MCF 10A (cell line): ENCODE measurements around the gene MAP9. TPM values are rescaled to one million over a fixed set of nuclear protein-coding genes. Genes with fewer than 3 reads are reported as not detected.
"Not testable (repeated sequence)": the region's sequence is repeated elsewhere in the genome, so short reads cannot be mapped to it uniquely, and the experiment has no call there.

Source experiments
- Bru-seq: library from RNA; stranded (reverse); fragments of 400-500 nt; gene quantifications from one replicate; lab custom pipeline; 2021; lab: Mats Ljungman, UMichigan
- BruChase-seq, 2 experiments: library from RNA; stranded (reverse); fragments of 400-500 nt; gene quantifications; one replicate each; lab custom pipeline; 2021; lab: Mats Ljungman, UMichigan
- BruUV-seq: library from RNA; stranded (reverse); fragments of 400-500 nt; replicated peaks from 2 replicates; lab custom pipeline; 2021; lab: Mats Ljungman, UMichigan
- CTCF ChIA-PET: fragments of 300-600 bp; sonication (Branson Sonifier 250); formaldehyde crosslinking; extraction: SDS; loops from one replicate; lab custom pipeline; 2021; ENCODE audit warnings: antibody characterized with exemption, inconsistent platforms; lab: Yijun Ruan, JAX
- POLR2A ChIA-PET: fragments of 300-600, 350-650 bp; sonication (Branson Sonifier 250); formaldehyde crosslinking; extraction: SDS; loops from one replicate; lab custom pipeline; 2020; ENCODE audit warnings: antibody characterized with exemption, inconsistent platforms; lab: Yijun Ruan, JAX
- DNase-seq: peaks from one replicate; pipeline ENCODE4 v3.0.0-alpha.2; 2018; ENCODE audit not compliant: unreplicated experiment
- H3K27ac Mint-ChIP-seq: one replicate; pipeline ENCODE4 v1.8.0; 2022; ENCODE audit warnings: mild to moderate bottlenecking, low read depth, mixed read lengths; ENCODE audit not compliant: unreplicated experiment
- H3K27me3 Mint-ChIP-seq: one replicate; pipeline ENCODE4 v1.8.0; 2022; ENCODE audit warnings: mixed read lengths; ENCODE audit not compliant: insufficient read depth, unreplicated experiment
- H3K36me3 Mint-ChIP-seq: one replicate; pipeline ENCODE4 v1.8.0; 2022; ENCODE audit warnings: mild to moderate bottlenecking, moderate library complexity, mixed read lengths; ENCODE audit not compliant: insufficient read depth, unreplicated experiment
- H3K4me1 Mint-ChIP-seq: one replicate; pipeline ENCODE4 v1.8.0; 2022; ENCODE audit warnings: mixed read lengths; ENCODE audit not compliant: insufficient read depth, unreplicated experiment
- H3K4me3 Mint-ChIP-seq: one replicate; pipeline ENCODE4 v1.8.0; 2022; ENCODE audit warnings: mild to moderate bottlenecking, moderate library complexity, mixed read lengths; ENCODE audit not compliant: unreplicated experiment
- H3K9me3 Mint-ChIP-seq: one replicate; pipeline ENCODE4 v1.8.0; 2022; ENCODE audit warnings: mixed read lengths; ENCODE audit not compliant: unreplicated experiment
- CTCF ChIP-seq: fragments of 200-600 bp; IDR thresholded peaks from one replicate; pipeline ENCODE4 v1.8.0; 2022; ENCODE audit warnings: antibody characterized with exemption, mild to moderate bottlenecking; ENCODE audit not compliant: unreplicated experiment
- intact Hi-C: fragments of 100-400 bp; cut with micrococcal nuclease; formaldehyde crosslinking; loops from 2 replicates; pipeline ENCODE4 v1.14.1; 2022
- long read RNA-seq: library from polyadenylated mRNA; stranded (forward); transcript quantifications from one replicate; pipeline ENCODE4 v2.0.0, GENCODE V29; 2022
- total RNA-seq: library from RNA; stranded (reverse); gene quantifications from 2 replicates; pipeline ENCODE4 v1.2.3, GENCODE V29; 2022

Gene MAP9
- total RNA-seq (13.2 and 14.2 TPM in 2 replicates), Bru-seq, nascent RNA (percentile 74 among the genes with signal in this experiment), BruChase-seq, experiment 1, labeled RNA remaining after a 6-hour chase (percentile 89 among the genes with signal in this experiment), BruChase-seq, experiment 2, labeled RNA remaining after a 2-hour chase (percentile 78 among the genes with signal in this experiment)
- long read RNA-seq, full-length matches to known transcripts = 6 of 20 reads
- long read RNA-seq, partial matches to known transcripts = 2 of 20 reads
- long read RNA-seq, other reads (novel, unspliced or antisense) = 12 of 20 reads

- H3K4me3 Mint-ChIP-seq = peak within 1 kb of the TSS; percentile 81
- peaks cover 6% of the 10 kb centered on the region for H3K4me1 Mint-ChIP-seq
- peak; percentile 87 for DNase-seq
- H3K27ac Mint-ChIP-seq = peak within 1 kb of the TSS; percentile 80
- no TSS peak for BruUV-seq
- H3K36me3 Mint-ChIP-seq = no peaks in the 10 kb centered on the region
- no peaks in the 10 kb centered on the region for H3K27me3 Mint-ChIP-seq
- ChIA-PET CTCF (interaction anchor here (0.6 to 1.6 kb wide), 6 partner anchors 410 to 640 kb away, joined by 3 to 8 read pairs (median 3); no protein-coding TSS in a partner anchor), POLR2A (interaction anchor here (0.7 to 1.7 kb wide), 3 partner anchors 9 to 597 kb away, joined by 3 to 6 read pairs (median 4); no protein-coding TSS in a partner anchor)
- no peak for TF ChIP-seq CTCF
- intact Hi-C loops = loop anchor here (10.0 kb wide), 1 partner anchor 822 kb away; the partner anchor contains the start of gene PLRG1
- no peaks in the 10 kb centered on the region for H3K9me3 Mint-ChIP-seq
Measured at GRCh38 chr4:155376387-155377268, at the start of gene MAP9. Gene MAP9, minus strand, starts transcription at chr4:155376965. Its CDS starts 1,115 bp downstream, at chr4:155375850.

GRCh38 chr4:155424778-155425177 is 48.0 kb upstream of the MAP9 start:
- H3K4me3 Mint-ChIP-seq, H3K36me3 Mint-ChIP-seq, H3K27me3 Mint-ChIP-seq, DNase-seq, BruUV-seq, POLR2A ChIA-PET, H3K4me1 Mint-ChIP-seq, CTCF ChIA-PET, intact Hi-C loops, H3K9me3 Mint-ChIP-seq, H3K27ac Mint-ChIP-seq: not testable (repeated sequence)

DNA sequence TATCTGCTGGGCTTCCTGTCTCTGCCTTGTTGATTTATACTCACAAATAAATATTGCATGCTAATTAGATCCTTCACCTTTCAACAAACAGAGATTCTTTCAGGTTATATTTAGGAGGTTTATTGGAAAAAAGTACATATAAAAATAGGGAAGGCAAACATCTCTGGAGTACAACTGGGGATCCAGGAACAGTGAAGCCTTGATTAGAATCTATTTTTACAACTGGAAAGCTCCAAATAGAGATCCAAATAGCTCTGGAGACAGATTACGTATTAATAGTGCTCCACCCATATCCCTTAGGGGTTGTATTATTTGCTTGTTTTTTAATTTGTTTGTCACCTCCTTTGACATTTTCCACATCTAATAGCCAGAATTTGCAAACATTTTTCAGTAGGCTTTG is 46.9 kb upstream of the MAP9 start:
- no peaks in the 10 kb centered on the region for H3K36me3 Mint-ChIP-seq
- BruUV-seq = no TSS peak
- H3K4me3 Mint-ChIP-seq = no peak overlapping the region
- no peaks in the 10 kb centered on the region for H3K9me3 Mint-ChIP-seq
- no peaks in the 10 kb centered on the region for H3K27me3 Mint-ChIP-seq
- no peak overlapping the region for H3K27ac Mint-ChIP-seq
- intact Hi-C loops = no loop called here
- no peaks in the 10 kb centered on the region for H3K4me1 Mint-ChIP-seq
- no peak for DNase-seq
- CTCF ChIA-PET = no interaction called here
- POLR2A ChIA-PET = no interaction called here
- TF ChIP-seq CTCF = no peak

DNA sequence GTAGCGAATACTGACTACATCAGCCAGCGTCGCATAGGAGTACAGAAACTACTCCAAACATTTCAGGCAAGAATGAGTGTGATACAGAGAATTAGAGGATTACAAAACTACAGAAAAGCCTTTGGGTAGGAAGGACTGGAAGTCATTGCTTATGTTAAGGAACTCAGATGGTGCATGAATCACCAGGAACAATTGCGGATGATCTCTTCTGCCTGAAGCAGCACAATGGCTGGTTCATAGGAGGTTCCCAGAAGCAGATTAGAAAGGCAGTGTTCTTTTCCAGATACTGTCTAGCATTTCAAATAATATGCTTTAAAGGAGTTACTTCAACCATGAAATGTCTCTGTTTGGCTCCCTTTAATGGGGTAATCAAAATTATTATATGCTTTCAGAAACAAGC is 42.5 kb upstream of the MAP9 start:
- H3K27me3 Mint-ChIP-seq = no peaks in the 10 kb centered on the region
- POLR2A ChIA-PET = no interaction called here

More for the DNA sequence above, 42.5 kb upstream of the MAP9 start:
- Mint-ChIP-seq H3K4me1 (no peaks in the 10 kb centered on the region), H3K36me3 (no peaks in the 10 kb centered on the region), H3K27ac (no peak overlapping the region), H3K4me3 (no peak overlapping the region), H3K9me3 (no peaks in the 10 kb centered on the region)
- no peak for TF ChIP-seq CTCF
- BruUV-seq = no TSS peak
- intact Hi-C loops = no loop called here
- DNase-seq = peak; percentile 36
- CTCF ChIA-PET = no interaction called here
